Measurements from ENCODE around the gene MBTPS1.

Gene MBTPS1

DNA sequence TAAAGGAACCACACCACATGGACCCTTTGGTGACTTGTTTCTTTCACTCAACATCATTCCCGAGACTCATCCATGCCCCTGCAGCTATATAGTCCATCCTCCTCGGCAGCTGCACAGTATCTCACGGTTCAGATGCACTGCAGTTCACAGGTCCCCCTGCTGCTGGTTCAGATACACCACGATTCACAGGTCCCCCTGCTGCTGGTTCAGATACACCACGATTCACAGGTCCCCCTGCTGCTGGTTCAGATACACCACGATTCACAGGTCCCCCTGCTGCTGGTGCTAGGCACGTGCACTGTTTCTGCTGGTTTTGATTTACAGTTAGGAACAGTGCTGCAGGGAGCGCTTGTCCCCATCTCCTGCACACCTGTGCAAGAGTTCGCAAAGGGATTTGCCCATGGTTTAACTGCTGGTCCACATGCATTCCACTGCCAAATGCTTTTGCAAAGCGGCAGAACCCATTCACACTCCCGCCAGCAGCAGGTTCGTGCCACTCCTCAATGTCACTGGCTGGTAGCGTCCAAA, 24.5 kb upstream of the MBTPS1 start:
- Histone ChIP-seq H3K36me3 (ENCODE audit: insufficient read depth, low read length) (no peaks in the 10 kb centered on the region; the same call in 1 of the 2 replicates), H3K4me1 (ENCODE audit: insufficient read depth, low read length, severe bottlenecking) (peaks cover 43% of the 10 kb centered on the region), H3K9me2 (ENCODE audit: low read depth, low read length) (no peaks in the 10 kb centered on the region), H3K27ac (ENCODE audit: low read depth, low read length, poor library complexity, severe bottlenecking) (peak overlapping the region; percentile 11), H3K4me3 (ENCODE audit: low read depth, low read length, poor library complexity, severe bottlenecking) (no peak overlapping the region), H3K9ac (ENCODE audit: low read length) (no peak overlapping the region), H3K9me3 (ENCODE audit: low read length) (no peaks in the 10 kb centered on the region), H3K4me2 (ENCODE audit: low read length) (peak overlapping the region; percentile 49; the same call in 1 of the 2 replicates), H3F3A (ENCODE audit: insufficient read depth, low read length) (no peaks in the 10 kb centered on the region), H3K79me2 (ENCODE audit: insufficient read depth, low read length) (no peaks in the 10 kb centered on the region), H2AFZ (ENCODE audit: low read length) (no peak overlapping the region), H4K20me1 (ENCODE audit: insufficient read depth, low read length) (no peaks in the 10 kb centered on the region), H3K27me3 (ENCODE audit: insufficient read depth, low read length) (no peaks in the 10 kb centered on the region)
- no peak for TF ChIP-seq EZH2 (IDR thresholded peaks at IDR 0.05; ENCODE audit: borderline replicate concordance, low read length)
- TF ChIP-seq, protein P1, sequence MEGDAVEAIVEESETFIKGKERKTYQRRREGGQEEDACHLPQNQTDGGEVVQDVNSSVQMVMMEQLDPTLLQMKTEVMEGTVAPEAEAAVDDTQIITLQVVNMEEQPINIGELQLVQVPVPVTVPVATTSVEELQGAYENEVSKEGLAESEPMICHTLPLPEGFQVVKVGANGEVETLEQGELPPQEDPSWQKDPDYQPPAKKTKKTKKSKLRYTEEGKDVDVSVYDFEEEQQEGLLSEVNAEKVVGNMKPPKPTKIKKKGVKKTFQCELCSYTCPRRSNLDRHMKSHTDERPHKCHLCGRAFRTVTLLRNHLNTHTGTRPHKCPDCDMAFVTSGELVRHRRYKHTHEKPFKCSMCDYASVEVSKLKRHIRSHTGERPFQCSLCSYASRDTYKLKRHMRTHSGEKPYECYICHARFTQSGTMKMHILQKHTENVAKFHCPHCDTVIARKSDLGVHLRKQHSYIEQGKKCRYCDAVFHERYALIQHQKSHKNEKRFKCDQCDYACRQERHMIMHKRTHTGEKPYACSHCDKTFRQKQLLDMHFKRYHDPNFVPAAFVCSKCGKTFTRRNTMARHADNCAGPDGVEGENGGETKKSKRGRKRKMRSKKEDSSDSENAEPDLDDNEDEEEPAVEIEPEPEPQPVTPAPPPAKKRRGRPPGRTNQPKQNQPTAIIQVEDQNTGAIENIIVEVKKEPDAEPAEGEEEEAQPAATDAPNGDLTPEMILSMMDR (IDR thresholded peaks at IDR 0.05; ENCODE audit: low read length): peak; percentile 79

DNA sequence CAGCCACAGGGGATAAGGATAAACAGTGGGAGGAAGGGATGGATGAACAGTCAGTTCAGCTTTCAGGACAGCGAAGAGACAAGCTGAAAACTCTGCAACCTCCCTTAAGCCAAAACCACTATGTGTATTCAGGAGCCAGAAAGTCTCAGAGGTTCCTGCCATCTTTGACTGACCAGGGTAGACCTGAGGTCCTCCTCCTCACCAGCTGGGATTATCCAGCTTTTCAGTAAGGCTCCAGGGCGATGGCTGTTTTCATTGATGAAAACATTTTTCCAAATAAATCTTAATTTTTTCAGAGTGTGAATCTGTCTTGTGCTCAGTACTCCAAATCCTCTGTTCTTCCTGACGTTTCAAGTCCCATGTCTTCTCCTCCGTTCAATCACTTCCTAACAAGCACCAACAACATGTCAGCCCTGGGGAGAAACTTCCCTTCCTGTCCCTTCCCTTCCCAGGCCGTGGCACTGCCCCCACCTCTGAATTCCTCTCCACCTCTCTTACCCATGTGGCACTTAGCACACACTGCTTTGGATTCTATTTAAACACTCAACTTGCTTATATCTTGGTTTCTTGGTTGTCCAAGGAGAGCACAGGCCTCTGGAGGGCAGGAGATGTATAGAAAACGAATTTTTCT, 23.0 kb upstream of the MBTPS1 start:
- H3K27me3 ChIP-seq (ENCODE audit: insufficient read depth, low read length): no peaks in the 10 kb centered on the region
- no peaks in the 10 kb centered on the region for H3K79me2 ChIP-seq (ENCODE audit: insufficient read depth, low read length)
- no peaks in the 10 kb centered on the region for H3K9me3 ChIP-seq (ENCODE audit: low read length)
- no peaks in the 10 kb centered on the region for H3F3A ChIP-seq (ENCODE audit: insufficient read depth, low read length)
- TF ChIP-seq EZH2 (IDR thresholded peaks at IDR 0.05; ENCODE audit: borderline replicate concordance, low read length): no peak
- TF ChIP-seq, protein P1 (IDR thresholded peaks at IDR 0.05; ENCODE audit: low read length): no peak
- no peak overlapping the region for H2AFZ ChIP-seq (ENCODE audit: low read length)
- H3K9ac ChIP-seq (ENCODE audit: low read length): no peak overlapping the region; the same call in 1 of the 2 replicates
- H3K9me2 ChIP-seq (ENCODE audit: low read depth, low read length): no peaks in the 10 kb centered on the region
- H3K4me3 ChIP-seq (ENCODE audit: low read depth, low read length, poor library complexity, severe bottlenecking): no peak overlapping the region
- no peaks in the 10 kb centered on the region for H4K20me1 ChIP-seq (ENCODE audit: insufficient read depth, low read length)
- H3K4me2 ChIP-seq (ENCODE audit: low read length): no peak overlapping the region
- peaks cover 38% of the 10 kb centered on the region for H3K4me1 ChIP-seq (ENCODE audit: insufficient read depth, low read length, severe bottlenecking)
- H3K36me3 ChIP-seq (ENCODE audit: insufficient read depth, low read length): no peaks in the 10 kb centered on the region; the same call in 1 of the 2 replicates
- no peak overlapping the region for H3K27ac ChIP-seq (ENCODE audit: low read depth, low read length, poor library complexity, severe bottlenecking)

DNA sequence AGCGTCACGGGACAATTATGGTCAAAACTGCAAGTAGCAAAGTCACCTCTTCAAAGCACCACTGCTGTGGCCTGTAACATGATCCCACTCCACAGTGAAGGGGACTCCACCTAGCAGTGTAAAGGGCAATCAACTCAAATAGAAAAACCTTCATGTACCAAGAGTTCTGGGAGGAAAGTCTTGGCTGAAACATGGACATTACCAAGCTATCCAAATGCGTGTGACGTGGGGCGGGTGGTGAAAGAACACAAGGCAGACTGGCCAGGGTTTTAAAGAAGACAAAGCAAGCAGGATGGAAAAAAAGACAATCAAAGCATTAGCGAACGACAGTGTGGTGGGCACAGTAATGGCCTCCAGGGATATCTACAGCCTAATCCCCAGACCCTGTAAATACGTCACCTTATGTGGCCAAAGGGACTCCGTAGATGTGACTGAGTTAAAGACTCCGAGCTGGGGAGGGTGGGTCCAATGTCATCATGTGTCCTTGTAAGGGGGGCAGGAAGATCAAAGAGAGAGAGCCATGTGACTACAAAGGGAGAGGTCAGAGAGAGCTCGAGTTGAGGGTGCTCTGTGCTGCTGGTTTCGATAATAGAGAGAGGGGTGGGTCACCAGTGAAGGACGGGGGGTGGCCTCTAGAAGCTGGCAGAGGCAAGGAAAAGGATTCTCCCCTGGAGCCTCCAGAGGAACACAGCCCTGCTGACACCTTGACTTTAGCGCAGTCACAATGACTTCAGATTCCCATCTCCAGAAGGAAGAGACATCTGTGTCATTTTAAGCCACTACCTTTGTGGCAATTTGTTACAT, 22.3 kb upstream of the MBTPS1 start:
- Histone ChIP-seq H3K4me1 (ENCODE audit: insufficient read depth, low read length, severe bottlenecking) (peaks cover 35% of the 10 kb centered on the region), H3K4me2 (ENCODE audit: low read length) (no peak overlapping the region), H3K79me2 (ENCODE audit: insufficient read depth, low read length) (no peaks in the 10 kb centered on the region)

More for the DNA sequence above, 22.3 kb upstream of the MBTPS1 start:
- Histone ChIP-seq H3K27ac (ENCODE audit: low read depth, low read length, poor library complexity, severe bottlenecking) (peak overlapping the region; percentile 49), H3K36me3 (ENCODE audit: insufficient read depth, low read length) (no peaks in the 10 kb centered on the region; the same call in 1 of the 2 replicates), H3K4me3 (ENCODE audit: low read depth, low read length, poor library complexity, severe bottlenecking) (no peak overlapping the region), H3F3A (ENCODE audit: insufficient read depth, low read length) (no peaks in the 10 kb centered on the region), H4K20me1 (ENCODE audit: insufficient read depth, low read length) (no peaks in the 10 kb centered on the region), H3K27me3 (ENCODE audit: insufficient read depth, low read length) (no peaks in the 10 kb centered on the region), H3K9me2 (ENCODE audit: low read depth, low read length) (no peaks in the 10 kb centered on the region), H2AFZ (ENCODE audit: low read length) (no peak overlapping the region), H3K9me3 (ENCODE audit: low read length) (no peaks in the 10 kb centered on the region), H3K9ac (ENCODE audit: low read length) (no peak overlapping the region; the same call in 1 of the 2 replicates)
- TF ChIP-seq, protein P1 (IDR thresholded peaks at IDR 0.05; ENCODE audit: low read length): no peak
- TF ChIP-seq EZH2 (IDR thresholded peaks at IDR 0.05; ENCODE audit: borderline replicate concordance, low read length): no peak

Measured in OCI-LY1 (cell line).